ENCODE results near the gene ZIC5.

The ZIC5 gene

DNA sequence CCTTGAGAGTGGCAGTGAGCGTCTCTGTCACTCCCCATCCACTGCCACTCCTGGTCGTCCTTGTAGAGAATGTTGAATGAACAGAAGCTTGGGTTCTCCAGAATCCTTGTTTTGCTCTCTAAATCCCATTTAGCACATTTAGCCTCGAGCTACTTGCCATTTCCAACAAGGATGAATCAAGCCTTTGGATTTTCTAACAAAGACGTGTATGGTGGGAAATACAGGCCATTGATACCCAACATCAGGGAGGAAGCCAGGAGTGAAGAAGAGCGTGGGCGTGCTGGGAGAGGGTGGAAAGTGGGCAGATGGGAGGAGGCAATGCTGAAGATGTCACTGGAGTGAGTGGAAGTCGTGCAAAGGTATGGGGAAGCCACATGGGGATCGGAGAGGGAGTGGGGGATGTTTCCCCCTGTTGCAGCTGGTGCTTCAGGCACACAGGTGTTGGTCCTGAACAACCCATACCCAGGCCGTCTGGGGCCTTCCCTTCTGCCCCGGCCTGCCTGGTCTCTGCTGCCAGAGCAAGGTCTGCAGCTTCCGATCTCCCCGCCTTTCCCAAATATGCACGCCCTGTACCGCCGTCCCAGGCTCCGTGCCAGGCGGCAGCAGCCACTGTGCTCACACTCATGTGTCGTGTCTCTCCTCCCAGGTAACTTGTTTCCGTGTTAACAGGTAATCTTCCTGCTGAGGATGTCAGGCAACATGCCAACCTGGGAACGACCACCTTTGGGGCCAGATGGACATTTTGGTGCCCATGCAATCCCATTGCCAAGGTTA, 48.7 kb downstream of the ZIC5 start:
- H3K27me3 ChIP-seq (replicated peaks in 2 of 5; ENCODE audit: control insufficient read depth in 4 of 5, insufficient read depth in 5 of 5, low read length in 4 of 5) = peaks cover 0 to 32% (median 6%) of the 10 kb centered on the region in 5 experiments
- H3K27ac ChIP-seq (ENCODE audit: insufficient read depth in 1 of 2, low read depth in 1 of 2, low read length in 2 of 2, poor library complexity in 1 of 2, severe bottlenecking in 2 of 2) = no peak overlapping the region
- H3K36me3 ChIP-seq (ENCODE audit: control insufficient read depth in 4 of 4, insufficient read depth in 4 of 4, low read length in 3 of 4) = no peaks in the 10 kb centered on the region
- DNase-seq = no peak
- WGBS (ENCODE audit: insufficient coverage) = 94% methylated on average over 18 of the region's 20 CpGs
- no peaks in the 10 kb centered on the region for H3K4me1 ChIP-seq (ENCODE audit: control extremely low read depth in 1 of 4, control insufficient read depth in 4 of 4, insufficient read depth in 4 of 4, low read length in 3 of 4)
- POLR2A ChIA-PET = no interaction called here
- H3K9me3 ChIP-seq (ENCODE audit: control extremely low read depth in 1 of 5, control insufficient read depth in 4 of 5, insufficient read depth in 2 of 5, low read depth in 1 of 5, low read length in 4 of 5) = peaks cover 0 to 2% (median 0%) of the 10 kb centered on the region in 5 experiments
- no peak overlapping the region for H3K4me3 ChIP-seq (ENCODE audit: control insufficient read depth in 1 of 7, extremely low read depth in 1 of 7, insufficient read depth in 4 of 7, low read depth in 2 of 7, low read length in 6 of 7)
- CTCF ChIA-PET = interaction anchor here (0.9 to 1.4 kb wide), 2 partner anchors 8 to 591 kb away, joined by 3 read pairs; no protein-coding TSS in a partner anchor

DNA sequence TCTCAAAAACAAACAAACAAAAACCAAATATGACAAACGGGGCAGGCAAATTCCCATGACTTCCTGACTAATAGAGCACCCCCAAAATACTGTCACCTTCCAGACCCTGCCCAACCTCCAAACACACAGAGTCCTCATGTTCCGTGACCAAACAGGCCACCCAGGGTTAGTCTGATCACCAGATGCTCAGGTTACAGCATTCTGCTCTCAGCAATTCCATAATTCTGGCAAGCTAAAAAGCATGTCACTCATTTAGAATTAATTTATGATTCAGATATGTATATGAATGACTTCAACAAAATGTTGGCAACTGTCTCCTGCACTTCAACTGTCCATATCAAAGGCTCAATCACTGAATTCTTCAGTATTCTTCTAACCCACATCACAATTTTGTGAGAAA, 52.4 kb downstream of the ZIC5 start:
- H3K9me3 ChIP-seq (ENCODE audit: control extremely low read depth in 1 of 5, control insufficient read depth in 4 of 5, insufficient read depth in 2 of 5, low read depth in 1 of 5, low read length in 4 of 5) = peaks cover 0 to 2% (median 0%) of the 10 kb centered on the region in 5 experiments
- peaks cover 0 to 25% (median 9%) of the 10 kb centered on the region in 5 experiments for H3K27me3 ChIP-seq (replicated peaks in 2 of 5; ENCODE audit: control insufficient read depth in 4 of 5, insufficient read depth in 5 of 5, low read length in 4 of 5)
- ChIA-PET CTCF (interaction anchor here (0.7 to 2.2 kb wide), 4 partner anchors 9 to 316 kb away, joined by 3 to 6 read pairs (median 4); no protein-coding TSS in a partner anchor), POLR2A (no interaction called here)
- no peak overlapping the region for H3K4me3 ChIP-seq (ENCODE audit: control insufficient read depth in 1 of 7, extremely low read depth in 1 of 7, insufficient read depth in 4 of 7, low read depth in 2 of 7, low read length in 6 of 7)
- H3K4me1 ChIP-seq (ENCODE audit: control extremely low read depth in 1 of 4, control insufficient read depth in 4 of 4, insufficient read depth in 4 of 4, low read length in 3 of 4) = no peaks in the 10 kb centered on the region
- no peaks in the 10 kb centered on the region for H3K36me3 ChIP-seq (ENCODE audit: control insufficient read depth in 4 of 4, insufficient read depth in 4 of 4, low read length in 3 of 4)
- no peak for DNase-seq
- H3K27ac ChIP-seq (ENCODE audit: insufficient read depth in 1 of 2, low read depth in 1 of 2, low read length in 2 of 2, poor library complexity in 1 of 2, severe bottlenecking in 2 of 2) = no peak overlapping the region
- 93% methylated on average over 2 of the region's 2 CpGs for WGBS (ENCODE audit: insufficient coverage)

DNA sequence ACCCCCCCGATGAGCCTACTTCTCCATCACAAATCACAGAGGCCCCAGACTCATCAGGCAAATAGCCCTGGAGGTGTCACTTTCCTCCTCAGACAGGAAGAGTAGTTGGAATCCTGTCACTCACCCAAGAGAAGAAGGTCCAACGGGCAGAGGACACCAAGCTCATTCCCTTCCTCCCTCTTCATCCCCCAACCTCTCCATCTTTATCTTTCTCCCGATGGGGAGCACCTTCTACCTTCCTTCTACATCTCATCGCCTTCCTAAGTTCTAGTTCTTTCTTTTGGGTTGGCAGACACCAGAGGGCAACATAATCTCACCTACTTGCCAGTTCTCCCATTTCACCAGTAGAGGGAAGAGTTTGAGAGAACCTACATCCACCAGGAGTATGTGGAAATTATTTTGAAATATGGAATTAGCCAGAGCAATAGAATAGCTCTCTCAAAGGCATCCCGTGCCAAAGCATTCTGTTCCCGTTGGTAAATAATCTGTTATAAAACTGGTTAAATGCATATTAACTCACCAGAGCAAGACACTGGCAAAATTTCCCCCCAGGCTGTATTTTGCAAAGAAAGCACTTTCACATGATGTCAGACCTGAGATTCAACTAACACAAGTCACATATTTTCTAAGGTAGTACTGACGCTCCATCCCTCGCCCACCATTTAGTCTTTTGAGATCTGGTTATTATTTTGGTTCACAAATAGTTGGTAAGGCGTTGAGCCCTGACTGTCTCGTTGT, 55.0 kb downstream of the ZIC5 start:
- CTCF ChIA-PET = interaction anchor here (0.9 to 5.8 kb wide), 11 partner anchors 9 to 599 kb away, joined by 3 to 32 read pairs (median 4); no protein-coding TSS in a partner anchor
- POLR2A ChIA-PET = no interaction called here
- 65% methylated on average over 4 of the region's 10 CpGs for WGBS (ENCODE audit: insufficient coverage)
- Histone ChIP-seq H3K4me3 (ENCODE audit: control insufficient read depth in 1 of 7, extremely low read depth in 1 of 7, insufficient read depth in 4 of 7, low read depth in 2 of 7, low read length in 6 of 7) (no peak overlapping the region), H3K36me3 (ENCODE audit: control insufficient read depth in 4 of 4, insufficient read depth in 4 of 4, low read length in 3 of 4) (no peaks in the 10 kb centered on the region), H3K27me3 (replicated peaks in 2 of 5; ENCODE audit: control insufficient read depth in 4 of 5, insufficient read depth in 5 of 5, low read length in 4 of 5) (peaks cover 0 to 40% (median 7%) of the 10 kb centered on the region in 5 experiments), H3K4me1 (ENCODE audit: control extremely low read depth in 1 of 4, control insufficient read depth in 4 of 4, insufficient read depth in 4 of 4, low read length in 3 of 4) (no peaks in the 10 kb centered on the region), H3K27ac (ENCODE audit: insufficient read depth in 1 of 2, low read depth in 1 of 2, low read length in 2 of 2, poor library complexity in 1 of 2, severe bottlenecking in 2 of 2) (no peak overlapping the region), H3K9me3 (ENCODE audit: control extremely low read depth in 1 of 5, control insufficient read depth in 4 of 5, insufficient read depth in 2 of 5, low read depth in 1 of 5, low read length in 4 of 5) (no peaks in the 10 kb centered on the region)
- DNase-seq = peak; percentile 63 to 77 (median 73)

DNA sequence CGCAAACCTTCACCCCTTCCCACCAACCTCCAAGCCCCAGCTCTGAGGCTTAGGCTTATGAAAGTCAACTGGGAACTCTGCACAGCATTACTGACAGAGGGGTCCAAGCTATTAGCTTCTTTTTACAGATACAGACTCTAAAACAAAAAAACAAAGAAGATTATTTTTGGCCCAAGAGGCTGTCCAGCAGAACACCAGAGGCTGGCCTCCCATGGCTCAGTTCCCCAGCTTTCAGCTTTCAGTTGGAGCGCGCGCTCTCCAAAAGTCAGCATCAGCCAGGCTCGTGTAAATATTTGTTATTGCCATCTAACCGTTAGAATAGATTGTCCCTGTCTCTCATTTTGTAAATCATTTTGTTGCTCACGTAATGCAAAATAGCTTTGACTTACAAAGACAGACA, 58.4 kb downstream of the ZIC5 start:
- 96% methylated on average over 7 of the region's 7 CpGs for whole genome bisulfite sequencing (ENCODE audit: insufficient coverage)
- peaks cover 0 to 62% (median 20%) of the 10 kb centered on the region in 5 experiments for H3K27me3 ChIP-seq (replicated peaks in 2 of 5; ENCODE audit: control insufficient read depth in 4 of 5, insufficient read depth in 5 of 5, low read length in 4 of 5)
- POLR2A ChIA-PET = no interaction called here
- no peaks in the 10 kb centered on the region for H3K4me1 ChIP-seq (ENCODE audit: control extremely low read depth in 1 of 4, control insufficient read depth in 4 of 4, insufficient read depth in 4 of 4, low read length in 3 of 4)
- H3K36me3 ChIP-seq (ENCODE audit: control insufficient read depth in 4 of 4, insufficient read depth in 4 of 4, low read length in 3 of 4) = no peaks in the 10 kb centered on the region
- DNase-seq = no peak
- H3K9me3 ChIP-seq (ENCODE audit: control extremely low read depth in 1 of 5, control insufficient read depth in 4 of 5, insufficient read depth in 2 of 5, low read depth in 1 of 5, low read length in 4 of 5) = no peaks in the 10 kb centered on the region
- H3K4me3 ChIP-seq (ENCODE audit: control insufficient read depth in 1 of 7, extremely low read depth in 1 of 7, insufficient read depth in 4 of 7, low read depth in 2 of 7, low read length in 6 of 7) = no peak overlapping the region
- CTCF ChIA-PET = interaction anchor here (0.8 to 5.8 kb wide), 3 partner anchors 8 to 257 kb away, joined by 3 to 32 read pairs (median 11); no protein-coding TSS in a partner anchor
- H3K27ac ChIP-seq (ENCODE audit: insufficient read depth in 1 of 2, low read depth in 1 of 2, low read length in 2 of 2, poor library complexity in 1 of 2, severe bottlenecking in 2 of 2) = no peak overlapping the region
